Stimulated activated CD8-positive, alpha-beta memory T cell treated with anti-CD3 and anti-CD28 coated beads, Interleukin-12 subunit alpha, Interleukin-12 subunit beta, amount 100 ng/mL, for 1 hour (primary cell): Measurements from ENCODE around the gene PLCB2.

Experiments used
- DNase-seq: peaks from one replicate; pipeline ENCODE4 v3.0.0-alpha.2; 2020; ENCODE audit warnings: low read depth

The PLCB2 gene

DNA sequence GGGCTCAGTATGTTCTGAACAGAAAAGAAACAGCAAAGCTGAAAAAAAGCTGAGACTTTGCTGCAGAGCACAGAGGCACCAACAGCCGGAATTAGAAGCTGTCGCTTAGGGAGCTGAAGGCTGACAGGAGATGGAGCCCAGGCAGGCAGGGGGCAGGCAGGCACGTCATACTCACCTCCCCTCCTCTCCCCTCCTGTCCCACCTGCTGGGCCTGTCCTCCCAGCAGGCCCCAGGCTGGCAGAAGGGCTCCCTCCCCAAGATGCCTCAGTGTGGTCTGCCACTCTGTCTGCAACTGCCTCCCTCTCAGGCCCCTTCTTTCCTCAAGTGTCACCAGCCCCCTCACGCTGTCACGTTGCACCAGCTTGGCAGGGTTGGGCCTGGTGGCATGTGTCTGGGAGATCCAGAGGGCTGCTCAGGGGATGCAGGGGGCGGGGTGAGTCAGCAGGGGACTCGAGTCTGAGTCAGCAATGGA is 21.6 kb downstream of the PLCB2 start:
- no peak for DNase-seq

DNA sequence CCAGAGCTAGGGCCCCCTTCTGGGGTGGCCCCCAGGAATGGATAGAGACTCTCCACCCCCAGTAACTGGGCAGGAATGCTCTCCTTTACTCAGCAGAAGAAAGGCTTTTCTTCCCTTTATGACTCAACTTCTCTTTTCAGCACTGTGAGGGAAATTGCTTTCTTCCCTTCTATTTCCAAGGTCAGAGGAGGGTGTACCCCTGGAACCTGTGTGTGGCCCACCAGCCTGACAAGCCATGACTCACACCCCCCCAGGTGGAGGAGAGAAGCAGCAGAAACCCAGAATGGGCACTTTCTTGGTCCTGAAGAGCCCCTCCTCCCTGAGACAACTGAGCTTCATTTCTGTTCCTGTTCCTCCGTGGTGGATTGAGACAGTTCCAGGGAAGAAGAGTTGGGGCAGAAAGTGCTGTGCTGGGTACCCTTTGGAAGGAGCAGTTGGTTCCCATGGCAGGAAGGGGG is 22.2 kb downstream of the PLCB2 start:
- DNase-seq: no peak

DNA sequence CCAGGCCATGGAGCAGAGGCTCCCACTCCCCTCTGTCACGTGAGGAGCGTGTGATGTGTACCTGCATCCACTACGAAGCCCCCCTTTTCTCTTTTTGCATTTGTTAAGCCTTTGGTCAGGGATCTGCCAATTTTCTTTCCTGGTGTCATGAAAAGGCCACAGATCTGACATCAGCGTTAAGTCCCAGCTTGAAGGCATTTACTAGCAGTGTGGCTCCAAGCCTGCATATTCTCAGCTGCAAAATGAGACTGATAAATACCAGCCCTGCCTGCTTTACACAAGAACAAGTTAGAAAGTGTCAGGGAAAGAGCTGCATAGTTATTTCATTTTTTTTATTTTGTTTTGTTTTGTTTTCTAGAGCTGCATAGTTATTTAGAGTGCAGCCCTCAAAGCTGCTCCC is 22.6 kb downstream of the PLCB2 start:
- no peak for DNase-seq

DNA sequence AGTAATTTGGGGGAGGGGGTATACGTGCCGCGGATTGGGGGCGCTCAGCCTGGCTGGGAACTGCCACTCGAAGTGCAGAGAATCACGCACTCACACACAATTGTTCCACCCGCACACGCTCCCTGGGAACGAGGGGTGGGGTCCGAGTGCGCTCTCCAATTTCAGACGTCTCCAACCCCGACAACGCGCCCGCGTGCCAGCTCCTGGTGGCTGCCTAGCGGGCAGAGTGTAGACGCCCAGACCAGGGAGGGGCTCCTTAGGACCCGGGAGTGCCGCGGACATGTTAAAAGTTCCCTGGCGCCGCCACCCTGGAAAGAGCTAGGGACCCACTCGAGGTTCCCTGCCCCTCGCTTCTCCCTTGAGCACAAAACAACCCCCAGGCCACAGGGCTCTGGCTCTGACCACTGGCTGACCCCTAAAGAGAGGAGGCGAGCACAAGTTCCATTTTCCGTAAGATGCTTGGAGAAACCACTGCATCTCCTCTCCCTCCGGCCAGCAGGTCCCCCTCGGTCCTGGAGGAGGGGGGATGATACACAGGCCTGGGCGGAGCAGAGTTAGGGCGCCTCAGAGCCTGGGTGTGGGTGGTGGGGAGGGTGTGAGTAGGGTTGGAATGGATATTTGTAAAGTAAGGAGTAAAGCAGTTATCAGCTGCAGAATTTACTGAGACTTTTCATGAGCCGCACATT is 24.0 kb downstream of the PLCB2 start:
- DNase-seq: no peak

DNA sequence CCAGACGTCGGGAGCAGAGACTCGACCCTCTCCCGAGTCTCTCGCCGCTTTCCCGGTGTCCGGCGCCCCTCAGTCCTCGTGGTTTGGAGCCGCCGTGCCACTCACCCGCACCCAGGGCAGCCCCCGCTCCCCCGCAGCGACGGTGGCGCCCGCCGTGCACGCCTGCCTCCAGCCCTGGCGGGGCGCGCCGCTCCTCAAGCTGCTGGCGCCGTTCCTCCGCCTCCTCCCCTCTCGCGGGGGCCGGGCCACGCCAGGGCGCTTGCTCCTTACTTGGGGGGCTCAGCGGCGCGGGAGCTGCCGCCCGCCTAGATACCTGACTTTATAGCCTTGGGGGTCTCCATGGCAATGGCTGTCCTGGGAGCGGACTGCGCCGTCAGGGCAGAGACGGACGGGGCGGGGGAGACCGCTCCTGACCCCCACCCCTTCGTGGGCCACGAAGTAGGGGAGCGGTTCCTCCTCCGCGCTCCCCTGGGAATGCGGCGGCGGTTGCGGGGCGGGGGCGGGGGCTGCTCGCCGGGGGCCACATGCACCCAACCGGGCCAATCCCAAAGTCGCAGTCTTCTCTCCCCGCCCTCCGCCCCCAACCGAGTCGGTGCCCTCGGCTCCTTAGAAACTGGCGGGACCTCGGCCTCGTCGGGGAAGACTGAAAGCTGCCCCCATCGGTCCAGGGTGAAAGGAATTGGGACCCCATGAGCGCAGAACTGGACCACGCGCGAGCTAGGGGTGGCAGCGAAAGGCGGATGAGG is 24.7 kb downstream of the PLCB2 start, which contains the start of gene ANKRD63:
TSS of gene ANKRD63 (minus strand) at position 196 of the 746 bp plus-strand sequence. CDS start 478 bp downstream, outside the sequence.
- no peak for DNase-seq

DNA sequence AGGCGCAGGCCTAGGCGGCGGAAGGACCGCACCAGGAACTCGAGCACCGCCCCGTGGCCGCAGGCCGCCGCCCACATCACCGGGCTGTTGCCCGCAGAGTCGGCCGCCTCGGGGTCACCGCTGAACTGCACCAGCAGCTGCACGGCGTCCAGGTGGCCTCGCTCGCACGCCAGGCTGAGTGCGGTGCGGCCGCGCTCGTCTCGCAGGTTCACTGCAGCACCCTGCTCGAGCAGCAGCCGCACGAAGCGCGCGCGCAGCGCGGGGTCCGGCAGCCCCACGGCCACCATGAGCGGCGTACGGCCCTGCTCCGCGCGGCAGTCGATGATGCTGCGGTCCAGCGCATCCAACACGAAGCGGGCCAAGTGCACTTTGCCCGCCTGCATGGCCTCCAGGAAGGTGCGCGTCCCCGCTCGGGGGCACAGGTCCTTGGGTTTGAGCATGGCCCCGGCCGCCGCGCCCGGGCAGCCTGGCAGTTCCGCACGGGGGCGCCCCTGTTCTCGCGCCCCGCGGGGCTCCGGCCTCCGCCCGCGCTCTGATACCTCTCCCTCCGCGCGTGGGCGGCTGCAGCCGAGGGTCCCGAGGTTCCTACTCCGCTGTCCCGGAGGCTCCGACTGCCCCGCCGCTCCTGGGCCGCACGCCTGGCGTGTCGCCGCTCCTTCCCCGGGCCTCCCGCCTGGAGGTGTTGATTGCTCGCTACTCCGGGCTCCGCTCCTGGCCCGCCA is 25.4 kb downstream of the PLCB2 start:
- DNase-seq: peak; percentile 26

DNA sequence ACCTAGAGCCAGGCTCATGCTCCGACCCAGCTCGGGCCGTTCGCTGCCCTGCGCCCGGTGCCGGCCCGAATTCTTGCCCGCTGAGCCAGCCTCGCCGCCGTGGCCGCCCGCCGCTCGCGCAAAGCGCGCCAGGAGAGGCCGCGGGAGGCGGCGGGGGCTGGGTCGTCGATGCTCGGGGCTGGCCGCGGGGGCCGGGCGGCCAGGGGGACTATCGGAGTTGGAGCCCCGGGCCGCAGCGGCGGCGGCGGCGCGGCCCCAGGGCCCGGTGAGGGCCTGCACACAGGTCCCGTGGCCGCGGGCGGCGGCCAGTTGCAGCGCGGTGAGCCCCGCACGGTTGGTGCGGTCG is 26.0 kb downstream of the PLCB2 start:
- DNase-seq: no peak

DNA sequence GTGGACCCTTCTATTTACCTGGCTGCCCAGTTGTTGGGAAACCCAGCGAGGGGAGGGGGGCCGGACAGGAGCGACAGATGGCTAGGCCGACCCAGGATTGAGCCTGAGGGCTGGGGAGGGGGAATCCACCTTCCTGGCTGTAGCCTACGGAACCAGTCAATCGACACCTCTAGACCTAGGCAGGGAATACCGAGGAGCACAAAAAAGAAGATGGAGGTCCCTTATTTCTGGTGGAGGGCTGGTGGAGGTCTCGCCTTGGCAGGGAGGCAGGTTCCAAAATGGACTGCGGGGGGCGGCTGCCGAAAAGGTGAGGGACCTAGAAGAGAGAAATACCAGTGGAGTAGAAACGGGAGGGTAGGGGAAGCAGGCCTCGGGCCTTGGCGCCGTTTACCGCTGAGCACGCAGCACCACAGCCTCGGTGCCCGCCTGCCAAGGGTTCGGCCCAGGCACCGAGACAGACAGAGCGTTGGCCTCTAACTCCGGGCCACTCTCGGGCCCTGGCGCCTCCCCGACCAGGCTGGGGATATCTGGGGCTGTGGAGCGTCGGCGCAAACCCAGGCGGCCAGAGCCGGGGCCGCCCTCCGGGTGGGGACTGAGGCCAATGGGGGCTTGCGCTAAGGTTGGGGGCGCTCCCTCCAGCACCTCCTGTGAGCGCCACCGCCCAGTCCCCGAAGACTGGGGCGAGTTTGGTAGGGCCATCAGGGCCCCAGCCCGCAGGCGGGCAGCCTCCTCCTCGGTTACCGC is 26.5 kb downstream of the PLCB2 start:
- DNase-seq: no peak

DNA sequence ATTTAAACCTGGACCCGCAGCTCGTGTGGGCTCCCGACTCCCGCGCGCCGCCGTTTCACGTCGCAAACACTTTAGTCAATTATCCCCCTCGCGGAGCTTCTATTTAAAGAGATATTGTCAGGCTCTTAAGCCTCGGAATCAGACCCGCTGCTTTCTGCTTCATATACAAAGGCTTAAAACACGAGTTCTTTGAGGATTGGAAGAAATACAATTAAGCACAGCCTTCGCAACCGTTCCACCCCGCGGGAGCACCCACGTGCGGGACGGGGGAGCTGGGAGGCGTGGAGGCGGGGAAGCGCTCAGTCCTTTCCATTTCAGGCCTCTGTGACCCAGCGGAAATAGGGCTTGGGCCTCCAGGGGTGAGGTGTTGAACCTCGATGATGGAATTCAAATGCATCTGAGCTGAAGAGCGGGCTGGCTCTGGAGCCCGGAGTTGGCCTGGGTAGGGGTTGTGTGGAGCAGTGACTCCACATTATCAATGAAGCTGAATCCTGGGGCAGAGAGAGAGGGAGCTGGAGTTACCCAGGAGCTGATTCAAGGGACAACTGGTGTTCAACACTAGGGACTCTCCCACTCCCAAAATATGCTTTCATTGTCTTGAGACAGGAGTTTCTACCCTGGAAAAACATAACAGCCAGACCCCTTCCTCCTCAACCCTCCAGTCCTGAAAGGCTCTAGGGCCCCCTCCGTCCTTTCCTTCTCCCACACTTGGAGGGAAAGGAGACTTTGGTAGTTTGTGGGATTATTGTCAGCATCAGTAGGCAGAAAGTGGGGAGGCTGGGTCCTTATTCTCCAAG is 27.3 kb downstream of the PLCB2 start:
- no peak for DNase-seq

DNA sequence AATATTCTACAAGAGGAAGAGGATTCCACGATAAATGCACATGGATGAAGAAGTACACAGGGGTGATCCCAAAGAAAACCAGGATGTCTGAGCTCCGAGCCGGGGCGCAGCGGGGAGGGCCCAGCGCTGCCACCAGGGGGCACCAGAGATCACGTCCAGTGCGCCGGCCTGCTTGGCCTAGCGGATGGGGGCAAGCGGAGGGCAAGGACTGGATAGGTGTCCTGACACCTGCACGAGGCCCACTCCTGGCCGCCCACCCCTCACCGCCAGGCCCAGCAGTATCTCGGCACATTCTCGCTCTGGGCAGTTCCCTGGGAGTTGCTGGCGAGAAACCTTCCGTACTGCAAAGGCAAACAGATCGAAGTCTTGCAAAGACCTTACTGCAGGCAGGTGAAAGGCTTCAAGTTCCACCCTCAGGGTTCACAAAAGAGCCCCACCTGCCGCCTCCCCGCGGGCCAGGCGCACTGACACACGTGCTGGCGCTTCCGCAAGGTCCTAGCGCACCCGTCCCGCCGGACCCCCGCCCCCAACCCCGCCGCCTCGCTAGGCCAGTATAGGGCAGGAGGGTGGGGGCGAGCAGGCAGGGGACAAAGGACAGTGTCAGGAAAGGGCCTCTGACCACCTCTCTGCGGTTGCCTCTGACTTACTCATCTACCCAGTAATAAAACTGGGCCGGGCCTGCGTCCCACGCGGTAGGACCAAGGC is 28.1 kb downstream of the PLCB2 start:
- peak; percentile 55 for DNase-seq

DNA sequence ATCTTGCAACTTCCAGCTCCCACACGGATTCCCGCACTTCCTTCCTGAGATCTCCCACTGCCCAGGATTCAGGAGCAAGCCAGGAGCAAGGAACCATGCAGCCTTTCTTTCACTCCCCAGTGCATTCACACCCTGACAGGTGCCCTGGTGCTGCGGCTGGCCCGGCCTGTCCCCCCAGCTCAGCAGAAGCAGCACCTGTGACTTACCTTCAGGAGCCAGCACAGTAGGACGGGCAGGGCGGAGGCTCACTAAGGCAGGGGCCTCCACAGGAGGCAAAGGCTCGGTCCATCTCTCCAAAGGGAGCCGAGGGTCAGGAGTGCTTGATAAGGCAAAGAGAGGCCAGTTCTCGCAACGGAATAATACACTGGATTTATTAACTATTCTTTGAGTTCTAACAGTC is 29.7 kb downstream of the PLCB2 start:
- DNase-seq: no peak

DNA sequence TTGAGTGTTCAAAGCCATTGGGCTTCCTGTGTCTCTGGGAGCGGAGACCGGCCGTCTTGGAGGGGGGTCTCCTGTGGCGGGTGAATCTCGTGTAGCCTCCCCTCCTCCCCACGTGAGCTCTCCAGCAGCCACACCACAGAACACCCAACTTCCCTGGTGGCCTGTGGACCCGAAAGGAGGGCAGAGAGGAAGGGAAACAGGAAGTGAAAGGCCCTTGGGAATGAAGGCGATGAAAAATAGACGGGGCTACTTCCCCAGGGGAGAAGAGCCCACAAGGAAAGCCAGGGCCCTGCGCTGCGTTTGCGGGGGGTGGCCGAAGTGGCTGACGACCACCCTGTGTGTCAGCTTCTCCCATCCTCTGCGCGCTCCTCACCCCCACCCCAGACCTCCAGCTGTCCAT is 30.3 kb downstream of the PLCB2 start:
- no peak for DNase-seq

DNA sequence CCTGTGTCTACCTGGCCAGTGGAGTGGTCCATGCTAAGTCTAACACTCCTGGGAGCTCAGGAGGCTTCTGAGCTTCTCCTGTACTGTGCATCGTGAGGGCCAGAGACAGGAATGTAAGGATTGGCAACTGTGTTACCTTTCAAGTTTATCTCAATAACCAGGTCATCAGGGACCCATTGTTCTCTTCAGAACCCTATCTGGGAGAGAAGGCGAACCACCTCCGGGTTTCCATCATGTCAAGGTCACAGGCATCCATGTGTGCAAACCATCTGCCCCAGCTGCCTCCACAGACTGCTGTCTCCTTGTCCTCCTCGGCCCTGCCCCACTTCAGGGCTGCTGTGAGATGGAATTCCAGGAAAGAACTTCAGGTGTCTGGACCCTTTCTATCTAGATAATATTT is 30.8 kb downstream of the PLCB2 start:
- no peak for DNase-seq

DNA sequence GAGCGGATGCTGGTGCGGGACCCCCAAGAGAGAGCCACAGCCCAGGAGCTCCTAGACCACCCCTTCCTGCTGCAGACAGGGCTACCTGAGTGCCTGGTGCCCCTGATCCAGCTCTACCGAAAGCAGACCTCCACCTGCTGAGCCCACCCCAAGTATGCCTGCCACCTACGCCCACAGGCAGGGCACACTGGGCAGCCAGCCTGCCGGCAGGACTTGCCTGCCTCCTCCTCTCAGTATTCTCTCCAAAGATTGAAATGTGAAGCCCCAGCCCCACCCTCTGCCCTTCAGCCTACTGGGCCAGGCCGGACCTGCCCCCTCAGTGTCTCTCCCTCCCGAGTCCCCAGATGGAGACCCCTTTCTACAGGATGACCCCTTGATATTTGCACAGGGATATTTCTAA is 31.8 kb downstream of the PLCB2 start:
- no peak for DNase-seq

DNA sequence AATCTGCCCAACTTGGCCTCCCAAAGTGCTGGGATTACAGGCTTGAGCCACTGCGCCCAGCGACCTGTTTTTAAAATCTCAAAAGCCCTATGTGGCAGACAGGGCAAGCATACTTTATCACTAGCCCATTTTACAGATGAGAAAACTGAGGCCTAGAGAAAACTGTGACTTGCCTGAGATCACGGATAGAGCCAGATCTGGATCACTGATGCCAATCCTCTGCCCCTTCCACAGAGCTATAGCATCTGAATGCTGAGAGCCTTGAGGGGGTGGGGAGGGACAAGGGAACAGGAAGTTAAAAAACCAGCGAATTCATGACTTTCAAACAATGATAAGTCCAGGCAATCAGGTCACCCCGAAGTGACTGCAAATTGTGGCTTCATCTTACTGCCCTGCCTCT is 32.2 kb downstream of the PLCB2 start:
- no peak for DNase-seq

DNA sequence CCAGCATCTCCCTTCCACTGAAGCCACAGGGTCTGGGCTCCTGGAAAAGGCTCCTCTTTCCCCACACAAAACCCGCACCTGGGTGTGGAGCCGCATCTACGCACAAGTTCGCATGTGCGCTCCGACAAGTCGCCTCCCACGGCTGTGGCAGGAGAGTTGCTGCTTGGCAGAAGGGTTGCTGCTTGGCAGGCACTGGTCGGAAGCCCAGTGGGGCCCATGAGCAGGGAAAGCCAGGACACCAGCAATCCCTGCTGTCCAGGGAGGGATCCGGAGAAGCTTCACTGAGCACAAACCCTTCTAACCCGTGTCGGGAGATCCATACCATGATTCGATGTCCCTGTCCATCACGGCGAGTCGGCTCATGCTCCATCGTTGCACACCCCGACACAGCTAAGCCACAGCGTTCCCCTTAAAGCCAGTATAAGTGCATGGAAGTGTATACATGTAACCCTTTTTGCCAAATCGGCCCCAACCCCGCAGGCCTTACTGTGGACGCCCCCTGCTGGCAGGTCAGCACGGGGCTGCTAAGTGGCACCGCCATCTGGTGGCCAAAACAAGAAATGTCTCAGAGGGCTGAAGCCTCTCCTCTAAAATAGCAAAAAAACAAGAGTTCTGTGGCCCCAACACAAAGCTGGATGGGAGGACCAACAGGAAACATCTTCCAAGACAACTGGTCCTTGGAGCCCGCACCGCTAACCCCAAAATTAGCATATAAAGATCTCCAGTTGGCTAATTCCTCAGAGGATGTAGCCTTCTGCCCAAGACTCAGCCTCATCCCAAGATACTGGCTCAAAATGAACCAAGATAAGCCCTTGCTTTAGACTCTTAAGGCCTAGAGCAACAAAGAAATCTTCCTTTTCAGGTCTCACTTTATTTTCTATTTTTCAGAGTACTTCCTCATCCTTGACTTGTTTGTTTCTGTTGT is 33.1 kb downstream of the PLCB2 start:
- peak; percentile 83 for DNase-seq

DNA sequence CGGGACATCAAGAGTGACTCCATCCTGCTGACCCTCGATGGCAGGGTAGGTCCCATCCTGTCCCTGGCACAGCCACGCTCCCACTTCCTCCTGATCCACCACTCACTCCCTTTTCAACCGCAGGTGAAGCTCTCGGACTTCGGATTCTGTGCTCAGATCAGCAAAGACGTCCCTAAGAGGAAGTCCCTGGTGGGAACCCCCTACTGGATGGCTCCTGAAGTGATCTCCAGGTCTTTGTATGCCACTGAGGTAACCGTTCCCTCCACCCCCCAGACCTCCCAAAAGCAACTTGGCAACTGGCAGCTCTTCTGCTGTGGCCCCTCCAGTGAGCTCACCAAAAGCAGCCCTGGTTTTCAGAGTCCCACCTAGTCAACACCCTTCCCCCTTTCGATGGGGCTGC is 34.3 kb downstream of the PLCB2 start:
- DNase-seq: no peak

DNA sequence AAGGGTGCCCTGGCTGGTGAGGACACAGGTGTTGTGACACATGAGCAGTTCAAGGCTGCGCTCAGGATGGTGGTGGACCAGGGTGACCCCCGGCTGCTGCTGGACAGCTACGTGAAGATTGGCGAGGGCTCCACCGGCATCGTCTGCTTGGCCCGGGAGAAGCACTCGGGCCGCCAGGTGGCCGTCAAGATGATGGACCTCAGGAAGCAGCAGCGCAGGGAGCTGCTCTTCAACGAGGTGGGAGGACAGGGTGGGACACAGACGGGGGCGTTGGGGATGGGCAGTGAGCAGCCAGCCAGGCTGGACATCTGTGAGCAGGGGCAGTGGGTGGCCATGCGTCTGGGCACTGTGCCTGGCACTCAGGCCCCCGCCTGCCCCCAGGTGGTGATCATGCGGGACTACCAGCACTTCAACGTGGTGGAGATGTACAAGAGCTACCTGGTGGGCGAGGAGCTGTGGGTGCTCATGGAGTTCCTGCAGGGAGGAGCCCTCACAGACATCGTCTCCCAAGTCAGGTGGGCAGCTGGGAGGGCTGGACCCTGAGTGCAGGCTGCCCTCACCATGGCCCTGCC is 35.2 kb downstream of the PLCB2 start:
- no peak for DNase-seq
